GM12891 (cell line): ENCODE results near the gene HOXD3.
A peak's percentile ranks its signal among the peaks of the same experiment; 100 is the strongest.

Experiments used
- DNase-seq: peaks from one replicate; pipeline ENCODE4 v3.0.0; 2011; ENCODE audit warnings: low spot score; ENCODE audit not compliant: insufficient read length
- FAIRE-seq: peaks from 2 replicates; lab custom pipeline; 2011; peaks lifted over from hg19 to GRCh38; lab: Jason Lieb, UNC
- PAX5 ChIP-seq: IDR thresholded peaks from 2 replicates; pipeline ENCODE4 v1.6.1; 2011; ENCODE audit warnings: low read length, moderate library complexity, mild to moderate bottlenecking; ENCODE audit not compliant: insufficient read depth, severe bottlenecking
- POLR2A ChIP-seq: IDR thresholded peaks from 2 replicates; pipeline ENCODE4 v1.6.1; 2011; ENCODE audit warnings: low read depth, low read length, control low read depth
- POLR2AphosphoS5 ChIP-seq: IDR thresholded peaks from 2 replicates; pipeline ENCODE4 v1.6.1; 2011; ENCODE audit warnings: low read depth, low read length, control low read depth
- POU2F2 ChIP-seq: IDR thresholded peaks from 2 replicates; pipeline ENCODE4 v1.6.1; 2011; ENCODE audit warnings: low read depth, mild to moderate bottlenecking, control low read depth, low read length, moderate library complexity
- SPI1 ChIP-seq: IDR thresholded peaks from 2 replicates; pipeline ENCODE4 v1.6.1; 2011; ENCODE audit warnings: low read depth, low read length, control low read depth
- TAF1 ChIP-seq: IDR thresholded peaks from 2 replicates; pipeline ENCODE4 v1.6.1; 2011; ENCODE audit warnings: low read depth, low read length, control low read depth

The HOXD3 gene

GRCh38 chr2:176121190-176122051 is 35.7 kb upstream of the HOXD3 start:
- no peak for TF ChIP-seq TAF1
- TF ChIP-seq POLR2AphosphoS5 = no peak
- no peak for TF ChIP-seq POLR2A
- no peak for TF ChIP-seq PAX5
- TF ChIP-seq POU2F2 = no peak
- TF ChIP-seq SPI1 = no peak
- FAIRE-seq (no peak), DNase-seq (no peak)

DNA sequence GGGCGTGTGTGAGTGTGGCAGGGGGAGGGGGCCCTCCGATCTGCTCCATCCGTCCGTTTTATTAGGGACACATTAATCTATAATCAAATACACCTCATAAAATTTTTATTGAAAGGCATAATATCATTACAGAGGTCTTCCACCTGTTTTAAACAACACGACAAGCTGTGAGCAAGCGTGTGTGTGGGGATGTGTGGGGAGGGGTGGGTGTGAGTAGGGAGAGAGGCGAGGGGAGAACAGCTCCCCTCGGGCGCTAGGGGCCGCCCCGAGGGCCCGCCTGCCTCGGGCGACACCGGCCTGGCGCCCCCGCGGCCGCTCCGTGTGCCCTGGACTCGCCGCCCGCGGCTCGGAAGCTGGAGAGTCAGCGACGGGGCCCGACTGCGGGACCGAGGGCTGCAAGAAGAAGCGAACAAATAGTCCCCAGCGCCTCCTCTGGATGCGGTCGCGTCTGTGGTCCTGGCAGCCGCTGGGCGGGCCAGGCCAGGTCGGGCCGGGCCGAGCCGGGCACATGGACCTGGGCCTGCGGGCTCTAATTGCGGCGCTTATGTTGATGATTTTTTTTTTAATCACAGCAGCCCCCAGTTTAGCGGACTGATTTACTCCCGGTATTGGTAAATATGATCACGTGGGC is 34.9 kb upstream of the HOXD3 start:
- FAIRE-seq = no peak
- DNase-seq = no peak
- TF ChIP-seq SPI1 (no peak), POLR2A (no peak), TAF1 (no peak), PAX5 (no peak), POLR2AphosphoS5 (no peak), POU2F2 (no peak)

GRCh38 chr2:176122683-176123410 is 34.3 kb upstream of the HOXD3 start, which contains the start of gene HOXD9:
TSS of gene HOXD9 (plus strand) at chr2:176122719. CDS start at chr2:176122769, 50 bp downstream.
- DNase-seq (no peak), FAIRE-seq (no peak)
- TF ChIP-seq SPI1 (no peak), PAX5 (no peak)

DNA sequence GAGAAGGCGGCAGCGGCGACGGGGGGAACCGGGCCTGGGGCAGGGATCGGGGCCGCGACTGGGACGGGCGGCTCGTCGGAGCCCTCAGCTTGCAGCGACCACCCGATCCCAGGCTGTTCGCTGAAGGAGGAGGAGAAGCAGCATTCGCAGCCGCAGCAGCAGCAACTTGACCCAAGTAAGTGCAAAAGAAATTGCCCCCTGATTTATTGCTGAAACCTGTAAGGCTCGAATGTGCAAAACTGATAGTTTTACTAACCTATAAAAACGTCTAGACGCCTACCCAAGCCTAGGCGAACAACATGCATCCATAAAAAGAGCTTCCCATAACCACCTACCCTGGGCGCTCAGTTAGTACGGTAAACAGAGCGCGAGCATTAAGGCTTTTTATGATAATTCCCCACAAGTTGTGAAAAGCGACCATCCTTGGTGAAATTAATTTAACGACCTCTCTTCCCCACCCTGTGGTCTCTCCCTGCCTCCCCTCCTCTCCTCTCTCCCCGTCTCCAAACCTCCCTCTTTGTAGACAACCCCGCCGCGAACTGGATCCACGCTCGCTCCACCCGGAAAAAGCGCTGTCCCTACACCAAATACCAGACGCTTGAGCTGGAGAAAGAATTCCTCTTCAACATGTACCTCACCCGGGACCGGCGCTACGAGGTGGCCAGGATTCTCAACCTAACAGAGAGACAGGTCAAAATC is 33.5 kb upstream of the HOXD3 start:
- no peak for DNase-seq
- no peak for TF ChIP-seq POLR2A
- no peak for TF ChIP-seq PAX5
- no peak for TF ChIP-seq POU2F2
- TF ChIP-seq POLR2AphosphoS5 = no peak
- no peak for TF ChIP-seq TAF1
- no peak for TF ChIP-seq SPI1
- no peak for FAIRE-seq

GRCh38 chr2:176124110-176124946 is 32.8 kb upstream of the HOXD3 start:
- DNase-seq = no peak
- TF ChIP-seq PAX5 (no peak), POLR2AphosphoS5 (no peak), POLR2A (no peak), SPI1 (no peak), TAF1 (no peak), POU2F2 (no peak)
- no peak for FAIRE-seq

- TF ChIP-seq POLR2AphosphoS5 (no peak), TAF1 (no peak), POU2F2 (no peak), POLR2A (no peak), PAX5 (no peak), SPI1 (no peak)
- FAIRE-seq (no peak), DNase-seq (no peak)
Measured at GRCh38 chr2:176124947-176125771, 31.9 kb upstream of the HOXD3 start.

GRCh38 chr2:176125772-176126054 is 31.4 kb upstream of the HOXD3 start:
- no peak for TF ChIP-seq POU2F2
- 0 out of 2 replicates have a peak, but pooled peaks have one; percentile 10 for TF ChIP-seq SPI1
- DNase-seq (no peak), FAIRE-seq (no peak)

- TF ChIP-seq PAX5 (no peak), POU2F2 (no peak), TAF1 (no peak), POLR2AphosphoS5 (no peak), POLR2A (no peak), SPI1 (no peak)
- no peak for DNase-seq
- no peak for FAIRE-seq
Measured at GRCh38 chr2:176126929-176127773, 30.0 kb upstream of the HOXD3 start.
